Stimulated activated CD4-positive, alpha-beta T cell treated with anti-CD3 and anti-CD28 coated beads, TNF-alpha, amount 100 ng/mL, for 48 hours (primary cell): ENCODE results near the gene SHISA8.
"Not testable (repeated sequence)": the region's sequence is repeated elsewhere in the genome, so short reads cannot be mapped to it uniquely, and the experiment has no call there.

Source experiments
- DNase-seq, 3 donors: peaks; one replicate each; pipeline ENCODE4 v3.0.0-alpha.2; 2020; ENCODE audit warnings: low read depth in 3 of 3

SHISA8 gene

GRCh38 chr22:41899110-41899509 is 15.8 kb downstream of the SHISA8 start:
- no peak for DNase-seq

- DNase-seq: no peak
Observed at GRCh38 chr22:41898645-41899044, 16.2 kb downstream of the SHISA8 start.

GRCh38 chr22:41893591-41894375 is 21.1 kb downstream of the SHISA8 start:
- no peak for DNase-seq

GRCh38 chr22:41892721-41893120 is 22.2 kb downstream of the SHISA8 start:
- no peak for DNase-seq

GRCh38 chr22:41891407-41891806 is 23.5 kb downstream of the SHISA8 start:
- DNase-seq: no peak

- DNase-seq: no peak
Observed at GRCh38 chr22:41888627-41889200, 26.2 kb downstream of the SHISA8 start.

- DNase-seq: no peak
Observed at GRCh38 chr22:41885516-41885915, 29.4 kb downstream of the SHISA8 start.

- no peak for DNase-seq
Observed at GRCh38 chr22:41885116-41885515, 29.8 kb downstream of the SHISA8 start.

- DNase-seq: no peak
Observed at GRCh38 chr22:41883400-41883799, 31.5 kb downstream of the SHISA8 start.

- no peak for DNase-seq
Observed at GRCh38 chr22:41880653-41881052, 34.2 kb downstream of the SHISA8 start.

GRCh38 chr22:41876675-41877074 is 38.2 kb downstream of the SHISA8 start:
- no peak for DNase-seq

GRCh38 chr22:41876275-41876674 is 38.6 kb downstream of the SHISA8 start:
- DNase-seq: no peak

GRCh38 chr22:41875531-41876270 is 39.2 kb downstream of the SHISA8 start:
- DNase-seq: no peak

- DNase-seq: no peak
Observed at GRCh38 chr22:41874090-41874489, 40.8 kb downstream of the SHISA8 start.

GRCh38 chr22:41873391-41873790 is 41.5 kb downstream of the SHISA8 start:
- DNase-seq: peak in 2 of 3 donors; percentile 17 to 24

GRCh38 chr22:41870786-41871185 is 44.1 kb downstream of the SHISA8 start:
- no peak for DNase-seq

GRCh38 chr22:41870081-41870480 is 44.8 kb downstream of the SHISA8 start:
- DNase-seq: not testable (repeated sequence)

- DNase-seq: no peak
Observed at GRCh38 chr22:41868556-41868955, 46.3 kb downstream of the SHISA8 start.

- no peak for DNase-seq
Observed at GRCh38 chr22:41863472-41863871, 51.4 kb downstream of the SHISA8 start.

- peak; percentile 33 to 50 (median 50) for DNase-seq
Observed at GRCh38 chr22:41862530-41863266, 52.2 kb downstream of the SHISA8 start.

GRCh38 chr22:41862160-41862529 is 52.7 kb downstream of the SHISA8 start:
- peak in 1 of 3 donors; percentile 37 for DNase-seq
